Fibroblast of lung (primary cell): Measurements from ENCODE around the gene POLR1C. TPM values are rescaled to one million over a fixed set of nuclear protein-coding genes. Genes with fewer than 3 reads are reported as not detected.

Experiments used
- DNase-seq, 2 donors: peaks; one replicate each; pipeline versions ENCODE4 v3.0.0 to v3.0.0-alpha.2; 2010; ENCODE audit warnings: low read depth in 2 of 2
- H2AFZ ChIP-seq: 2 replicates; pipeline ENCODE4 v1.5.1; 2012; ENCODE audit warnings: low read length, control low read depth, inconsistent platforms
- H3K27ac ChIP-seq: 2 replicates; pipeline ENCODE4 v1.5.1; 2011; ENCODE audit warnings: low read length, control low read depth; ENCODE audit not compliant: insufficient read depth
- H3K27me3 ChIP-seq: 2 replicates; pipeline ENCODE4 v1.5.1; 2011; ENCODE audit warnings: mild to moderate bottlenecking, low read length; ENCODE audit not compliant: control insufficient read depth, insufficient read depth
- H3K36me3 ChIP-seq: 2 replicates; pipeline ENCODE4 v1.5.1; 2011; ENCODE audit warnings: low read length; ENCODE audit not compliant: control insufficient read depth, insufficient read depth
- H3K4me1 ChIP-seq: 2 replicates; pipeline ENCODE4 v1.5.1; 2011; ENCODE audit warnings: low read length; ENCODE audit not compliant: control insufficient read depth, insufficient read depth; ENCODE audit errors: extremely low read depth
- H3K4me2 ChIP-seq: 2 replicates; pipeline ENCODE4 v1.5.1; 2011; ENCODE audit warnings: low read length, control low read depth; ENCODE audit not compliant: insufficient read depth; ENCODE audit errors: extremely low read depth
- H3K4me3 ChIP-seq, 4 experiments: fragments of 200-600 bp in 1 of 4; sonication (generic) in 1 of 4; replicated peaks in 1 of 4; 2 replicates each; pipeline ENCODE4 v1.5.1; 2011 to 2016; ENCODE audit warnings: low read length in 4 of 4, low read depth in 3 of 4, mild to moderate bottlenecking in 3 of 4, control low read depth in 2 of 4, inconsistent platforms in 1 of 4, mixed read lengths in 1 of 4; ENCODE audit not compliant: insufficient read depth in 1 of 4; ENCODE audit errors: control extremely low read depth in 1 of 4
- H3K79me2 ChIP-seq: 2 replicates; pipeline ENCODE4 v1.5.1; 2012; ENCODE audit warnings: mild to moderate bottlenecking, low read length, inconsistent platforms; ENCODE audit not compliant: control insufficient read depth, insufficient read depth
- H3K9ac ChIP-seq: 2 replicates; pipeline ENCODE4 v1.5.1; 2011; ENCODE audit warnings: mild to moderate bottlenecking, low read length, control low read depth; ENCODE audit not compliant: insufficient read depth
- H3K9me3 ChIP-seq: 2 replicates; pipeline ENCODE4 v1.5.1; 2012; ENCODE audit warnings: low read depth, low read length; ENCODE audit not compliant: control insufficient read depth, insufficient read depth
- H4K20me1 ChIP-seq: 2 replicates; pipeline ENCODE4 v1.5.1; 2011; ENCODE audit warnings: low read length; ENCODE audit not compliant: control insufficient read depth, insufficient read depth; ENCODE audit errors: extremely low read depth
- CTCF ChIP-seq, 2 donors: IDR thresholded peaks in 1 of 2; conservative IDR thresholded peaks in 1 of 2; 1 replicate in 1 of 2; 2 replicates in 1 of 2; pipeline ENCODE4 v1.5.1; 2011 to 2012; ENCODE audit warnings: low read length in 2 of 2, control low read depth in 1 of 2, inconsistent platforms in 1 of 2, low read depth in 1 of 2, mild to moderate bottlenecking in 1 of 2
- EZH2 ChIP-seq: IDR thresholded peaks from 2 replicates; pipeline ENCODE4 v1.5.1; 2012; ENCODE audit warnings: low read length, control low read depth, mild to moderate bottlenecking; ENCODE audit errors: missing control alignments
- polyA plus RNA-seq, 2 donors: library from polyadenylated mRNA; depleted of rRNA in 1 of 2; stranded (reverse) in 1 of 2; unstranded in 1 of 2; fragments of >200 nt; gene quantifications; 2 replicates each; pipeline ENCODE4 v1.2.1, GENCODE V29; 2011 to 2012; ENCODE audit warnings: missing spikeins in 1 of 2
- total RNA-seq: library from RNA; depleted of rRNA; stranded (reverse); fragments of >200 nt; gene quantifications from 2 replicates; pipeline ENCODE4 v1.2.1, GENCODE V29; 2014

POLR1C gene
- total and polyA plus RNA-seq, 2 donors (not counting 1 experiment from before 2014, with no cell fraction given): 27.4 to 39.7 TPM

- Histone ChIP-seq H3K4me3 (no peak overlapping the region), H3K9me3 (no peaks in the 10 kb centered on the region), H3K36me3 (no peaks in the 10 kb centered on the region), H3K9ac (no peak overlapping the region), H3K27ac (no peak overlapping the region), H3K4me1 (peaks cover 13% of the 10 kb centered on the region), H4K20me1 (no peaks in the 10 kb centered on the region), H3K4me2 (no peak overlapping the region), H3K27me3 (no peaks in the 10 kb centered on the region), H2AFZ (no peak overlapping the region), H3K79me2 (peaks cover 12% of the 10 kb centered on the region)
- DNase-seq: no peak
- TF ChIP-seq EZH2: no peak
- TF ChIP-seq CTCF (conservative IDR thresholded peaks at IDR 0.05 in 1 of 2, IDR thresholded peaks at IDR 0.05 in 1 of 2; ENCODE audit: low read depth in 1 of 2, low read length in 2 of 2): no peak
Measured at GRCh38 chr6:43489277-43490072, 27.4 kb upstream of the POLR1C start.

- Histone ChIP-seq H3K9ac (no peak overlapping the region), H4K20me1 (no peaks in the 10 kb centered on the region)
Measured at GRCh38 chr6:43490523-43490939, 26.4 kb upstream of the POLR1C start.

More at GRCh38 chr6:43490523-43490939, 26.4 kb upstream of the POLR1C start:
- Histone ChIP-seq H3K4me1 (peaks cover 15% of the 10 kb centered on the region), H3K27me3 (no peaks in the 10 kb centered on the region), H2AFZ (no peak overlapping the region), H3K9me3 (no peaks in the 10 kb centered on the region), H3K36me3 (no peaks in the 10 kb centered on the region), H3K27ac (no peak overlapping the region), H3K79me2 (peaks cover 12% of the 10 kb centered on the region), H3K4me3 (no peak overlapping the region), H3K4me2 (no peak overlapping the region)
- TF ChIP-seq EZH2: no peak
- no peak for TF ChIP-seq CTCF (conservative IDR thresholded peaks at IDR 0.05 in 1 of 2, IDR thresholded peaks at IDR 0.05 in 1 of 2; ENCODE audit: low read depth in 1 of 2, low read length in 2 of 2)
- DNase-seq: no peak
